Epidermal melanocyte (primary cell): ENCODE data around the gene RPS23.

ENCODE experiments used
- DNase-seq: peaks from one replicate; pipeline ENCODE4 v3.0.0; 2011; ENCODE audit warnings: low spot score; ENCODE audit not compliant: insufficient read length

The RPS23 gene

DNA sequence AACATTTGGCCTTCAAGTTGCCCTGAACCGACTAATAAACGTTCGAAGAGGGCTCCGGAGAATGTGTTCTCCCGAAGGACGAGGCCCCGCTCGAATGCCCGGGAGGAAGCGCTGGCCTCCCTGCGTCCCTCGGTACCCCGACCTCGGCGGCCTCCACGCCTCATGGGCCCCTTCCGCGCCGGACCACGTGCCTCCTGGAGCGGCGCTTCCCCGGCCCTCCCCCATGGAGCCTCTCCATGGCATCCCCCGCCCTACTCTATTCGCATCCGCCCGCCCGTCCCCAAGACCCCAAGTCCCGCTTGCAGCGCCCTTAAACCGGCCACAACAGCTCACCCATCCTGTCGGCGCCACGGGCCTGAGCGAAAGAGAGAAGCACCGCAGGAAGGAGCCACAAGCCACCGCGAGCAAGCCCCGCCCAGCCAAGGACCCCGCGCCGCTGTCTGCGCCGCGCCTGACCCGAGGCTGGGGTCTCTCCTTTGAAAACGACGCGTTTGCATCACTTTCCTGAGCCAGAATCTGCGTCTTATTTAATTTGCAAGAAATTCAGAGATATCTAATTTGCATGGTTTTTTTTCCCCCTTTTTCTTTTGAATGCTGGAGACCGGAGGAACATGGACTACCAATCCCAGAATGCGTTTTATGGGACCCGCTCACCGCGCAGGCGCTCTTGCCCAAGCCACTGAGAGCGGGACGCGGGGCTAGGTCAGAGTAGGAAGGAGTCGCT lies at the start of gene RPS23:
TSS of gene RPS23 (minus strand) at position 368 of the 724 bp plus-strand sequence. CDS start at position 337, 31 bp downstream.
- peak; percentile 70 for DNase-seq

DNA sequence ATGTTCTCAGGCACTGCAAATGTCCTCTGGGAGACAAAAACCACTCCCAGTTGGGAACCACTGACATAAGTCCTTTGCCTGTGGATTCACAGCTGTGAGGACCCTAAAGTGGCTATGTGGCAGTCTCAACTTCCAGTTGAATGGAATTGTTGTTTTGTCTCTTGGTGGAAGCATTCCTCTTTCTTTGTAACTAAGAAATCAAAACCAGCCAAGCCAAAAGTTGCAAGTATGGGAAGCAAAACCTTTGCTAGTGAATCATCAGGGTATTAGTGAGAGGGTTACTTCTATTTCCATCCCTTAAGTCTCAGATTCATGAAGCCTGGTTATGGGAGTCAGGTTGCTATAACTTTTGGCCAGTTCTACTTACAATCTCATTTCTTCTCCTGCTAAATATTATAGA lies 49.8 kb upstream of the RPS23 start:
- DNase-seq: no peak

DNA sequence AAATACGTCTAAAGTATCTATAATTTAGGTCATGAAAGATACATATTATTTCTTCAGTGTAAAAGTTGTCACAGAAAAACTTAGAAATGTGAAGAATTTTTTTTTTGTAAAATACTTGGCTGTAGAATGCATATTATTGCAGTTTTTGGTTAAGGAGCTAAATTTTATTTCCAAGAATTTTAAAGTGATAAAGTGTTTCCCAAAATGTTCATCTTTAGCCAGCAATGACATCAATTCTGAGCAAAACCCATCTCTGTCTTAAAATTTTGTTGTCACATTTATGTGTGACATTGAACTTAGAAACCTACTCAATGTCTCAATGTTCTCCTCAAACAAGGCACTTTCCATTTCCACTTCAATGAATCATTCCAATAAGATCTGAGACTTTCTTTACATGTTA lies 47.8 kb upstream of the RPS23 start:
- no peak for DNase-seq

- no peak for DNase-seq
Measured at GRCh38 chr5:82325155-82325554, 47.0 kb upstream of the RPS23 start.

- DNase-seq: no peak
Measured at GRCh38 chr5:82320966-82321365, 42.8 kb upstream of the RPS23 start.

GRCh38 chr5:82319651-82320376 lies 41.7 kb upstream of the RPS23 start:
- no peak for DNase-seq

DNA sequence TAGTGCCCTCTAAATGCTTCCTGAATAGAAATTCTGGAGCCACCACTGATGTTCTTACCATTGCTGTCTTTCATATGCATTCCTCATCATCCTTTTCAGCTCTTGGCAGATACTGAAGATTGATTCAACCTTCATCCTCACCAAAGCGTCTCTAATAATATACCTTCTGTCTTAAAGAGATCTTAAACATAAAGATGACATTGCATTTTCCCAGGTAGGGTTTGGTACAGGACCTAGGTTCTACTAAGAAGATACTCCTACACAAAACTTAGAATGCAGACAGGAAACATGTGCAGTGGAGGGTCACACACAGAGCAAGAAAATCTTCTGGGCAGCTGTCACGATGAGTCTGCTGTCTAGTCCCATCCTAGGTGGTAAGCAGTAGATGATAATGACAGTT lies 41.0 kb upstream of the RPS23 start:
- no peak for DNase-seq

GRCh38 chr5:82314964-82315758 lies 37.0 kb upstream of the RPS23 start:
- DNase-seq: no peak

GRCh38 chr5:82313016-82313415 lies 34.9 kb upstream of the RPS23 start:
- DNase-seq: no peak

GRCh38 chr5:82312373-82312856 lies 34.3 kb upstream of the RPS23 start:
- DNase-seq: peak; percentile 35

DNA sequence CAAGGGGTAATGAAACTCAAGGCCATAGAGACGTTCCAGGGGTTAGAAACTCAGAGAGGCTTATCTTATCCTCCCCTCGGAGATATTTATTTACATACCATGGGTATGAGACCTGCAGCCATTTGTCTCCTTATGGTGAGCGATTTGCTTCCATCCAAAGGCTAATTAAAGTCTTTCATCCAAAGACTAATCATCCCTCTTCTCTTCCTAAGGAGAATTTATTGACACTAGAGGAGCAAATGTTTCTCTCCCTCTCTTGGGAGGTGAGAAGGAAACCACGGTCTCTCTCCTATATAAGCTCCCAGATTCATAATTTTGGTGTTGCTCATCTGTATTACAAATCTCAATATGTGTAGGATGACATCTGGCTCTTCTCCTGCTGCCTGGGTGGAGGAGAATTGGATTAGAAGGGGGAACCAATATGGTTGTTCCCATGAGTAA lies 31.0 kb upstream of the RPS23 start:
- DNase-seq: no peak

DNA sequence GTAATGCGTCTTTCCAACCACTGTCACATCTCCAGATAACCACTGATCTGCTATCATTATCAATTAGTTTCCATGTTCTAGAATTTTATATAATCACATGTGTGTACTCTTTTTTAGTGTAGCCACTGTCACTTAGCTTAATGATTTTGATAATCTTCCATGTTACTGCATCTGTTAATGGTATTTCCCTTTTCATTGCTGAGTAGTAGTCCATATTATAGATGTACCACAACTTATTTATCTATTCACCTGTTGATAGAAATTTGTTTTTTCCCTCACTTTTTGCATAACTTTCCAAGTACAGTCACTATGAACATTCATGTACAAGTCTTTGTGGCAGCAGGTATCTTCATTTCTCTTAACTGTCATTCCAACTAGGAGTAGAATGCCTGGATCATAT lies 30.3 kb upstream of the RPS23 start:
- no peak for DNase-seq

DNA sequence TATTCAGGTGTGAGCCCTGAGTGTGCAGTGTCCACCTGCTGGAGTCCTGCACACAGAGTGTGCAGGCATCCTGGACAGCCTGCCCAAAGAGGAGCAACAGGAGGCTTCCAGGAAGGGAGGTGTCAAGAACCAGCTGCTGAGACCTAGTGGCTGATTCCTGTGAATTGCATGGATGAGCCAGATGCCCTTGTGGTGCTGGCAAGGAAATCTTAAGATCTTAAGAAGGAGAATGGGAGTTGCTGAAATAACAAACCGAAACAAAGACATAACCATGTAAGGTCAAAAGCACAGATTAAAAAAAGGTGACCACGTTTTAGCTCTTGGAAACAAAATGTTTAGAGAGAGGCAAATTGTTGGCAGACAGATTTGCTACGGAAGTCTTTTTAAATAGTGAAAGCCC lies 29.3 kb upstream of the RPS23 start:
- DNase-seq: no peak

- no peak for DNase-seq
Measured at GRCh38 chr5:82306151-82306550, 28.0 kb upstream of the RPS23 start.

DNA sequence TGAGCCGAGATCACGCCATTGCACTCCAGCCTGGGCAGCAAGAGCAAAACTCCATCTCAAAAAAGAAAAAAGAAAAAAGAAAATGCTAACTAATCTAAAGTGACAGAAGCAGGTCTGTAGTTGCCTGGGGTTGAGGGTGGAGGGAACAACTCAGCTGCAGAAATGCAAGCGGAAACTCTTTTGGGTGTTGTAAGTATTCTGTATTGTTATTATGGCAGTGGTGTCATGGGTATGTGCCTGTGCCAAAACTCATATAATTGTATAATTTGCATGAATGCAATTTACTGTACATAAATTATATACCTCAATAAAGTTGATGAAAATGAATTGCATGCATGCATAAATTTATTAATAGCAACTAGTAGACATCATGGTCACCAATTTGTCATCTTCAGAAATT lies 23.0 kb upstream of the RPS23 start:
- no peak for DNase-seq

DNA sequence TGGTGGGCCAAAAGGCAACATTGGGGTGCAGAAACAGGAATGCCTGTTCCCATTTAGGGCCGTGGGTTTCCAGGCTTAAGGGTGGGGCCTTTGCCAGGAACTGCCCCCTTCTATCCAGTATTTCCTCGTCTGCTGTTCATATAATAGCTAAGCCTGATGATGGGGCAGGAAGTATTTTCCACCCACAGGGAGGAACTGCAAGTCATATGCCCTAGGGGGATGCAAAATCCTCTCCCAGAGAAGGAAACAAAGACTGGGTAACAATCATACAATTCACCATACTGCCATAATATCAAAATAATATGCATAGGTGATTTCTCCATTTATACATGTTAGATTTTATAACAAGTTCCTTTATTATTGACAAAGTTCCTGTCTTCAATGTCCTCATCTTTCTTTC lies 20.5 kb upstream of the RPS23 start:
- DNase-seq: no peak

GRCh38 chr5:82297711-82298110 lies 19.6 kb upstream of the RPS23 start:
- no peak for DNase-seq

GRCh38 chr5:82296929-82297328 lies 18.8 kb upstream of the RPS23 start:
- no peak for DNase-seq

GRCh38 chr5:82295959-82296531 lies 17.9 kb upstream of the RPS23 start:
- no peak for DNase-seq

GRCh38 chr5:82295144-82295543 lies 17.0 kb upstream of the RPS23 start:
- no peak for DNase-seq

- no peak for DNase-seq
Measured at GRCh38 chr5:82291420-82291819, 13.3 kb upstream of the RPS23 start.

DNA sequence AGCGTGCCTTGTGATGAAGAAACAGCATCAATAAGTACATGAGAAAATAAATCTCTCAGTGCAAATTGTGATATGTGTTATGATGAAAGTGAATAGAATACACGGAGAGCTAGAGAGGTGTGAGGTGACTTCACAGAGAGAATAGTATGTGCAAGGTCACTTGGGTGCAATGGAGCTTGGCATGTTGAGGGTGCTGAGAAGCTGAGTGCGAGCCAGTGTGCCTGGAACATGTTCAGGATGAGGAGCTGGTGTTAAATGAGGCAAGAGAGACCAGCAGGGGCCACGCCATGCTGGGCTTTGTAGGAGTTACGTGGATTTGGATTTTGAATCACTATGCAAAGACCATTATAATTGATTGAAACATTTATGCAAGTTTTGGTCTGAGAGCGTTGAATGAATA lies 12.8 kb upstream of the RPS23 start:
- no peak for DNase-seq
